Activated CD4-positive, alpha-beta T cell treated with anti-CD3 and anti-CD28 coated beads for 36 hours (primary cell): ENCODE data around the gene LZTS2. TPM values are rescaled to one million over a fixed set of nuclear protein-coding genes. Genes with fewer than 3 reads are reported as not detected.

Experiments
- ATAC-seq: fragments of 200-7000 bp; cut with Tn5 transposase; one replicate; pipeline ENCODE4 v1.10.0; 2021; ENCODE audit warnings: mild to moderate bottlenecking, moderate library complexity
- CTCF ChIA-PET: fragments of 350-600 bp; sonication (Branson Sonifier 250); formaldehyde crosslinking; loops from one replicate; lab custom pipeline; 2021; ENCODE audit warnings: antibody characterized with exemption; lab: Charles Lee
- POLR2A ChIA-PET: fragments of 350-600 bp; sonication (Branson Sonifier 250); formaldehyde crosslinking; loops from one replicate; lab custom pipeline; 2021; ENCODE audit warnings: antibody characterized with exemption, inconsistent platforms; lab: Charles Lee
- DNase-seq: peaks from one replicate; pipeline ENCODE4 v3.0.0-alpha.2; 2020
- H3K27ac Mint-ChIP-seq: one replicate; pipeline ENCODE4 v1.8.0; 2021; ENCODE audit warnings: mixed read lengths
- H3K27me3 Mint-ChIP-seq: one replicate; pipeline ENCODE4 v1.8.0; 2021; ENCODE audit warnings: mixed read lengths
- H3K36me3 Mint-ChIP-seq: one replicate; pipeline ENCODE4 v1.8.0; 2021; ENCODE audit warnings: low read depth, mixed read lengths
- H3K4me1 Mint-ChIP-seq: one replicate; pipeline ENCODE4 v1.8.0; 2021; ENCODE audit warnings: mixed read lengths
- H3K4me3 Mint-ChIP-seq: one replicate; pipeline ENCODE4 v1.8.0; 2021; ENCODE audit warnings: mild to moderate bottlenecking, moderate library complexity, mixed read lengths
- H3K9me3 Mint-ChIP-seq: one replicate; pipeline ENCODE4 v1.8.0; 2021; ENCODE audit warnings: low read depth, mixed read lengths
- intact Hi-C, 2 experiments: fragments of 100-400 bp; cut with DNase I in 1 of 2; cut with micrococcal nuclease in 1 of 2; formaldehyde crosslinking; loops; one replicate each; pipeline versions ENCODE4 v1.14.2 to v1.15.1; 2022 to 2024; cut with DNase I, micrococcal nuclease
- microRNA-seq: library from miRNA; unstranded; fragments of <30 nt; microRNA quantifications from one replicate; pipeline ENCODE4 v1.2.0, GENCODE V29; 2021; ENCODE audit warnings: borderline replicate concordance
- total RNA-seq, 2 experiments: library from RNA; stranded (reverse); gene quantifications; one replicate each; pipeline ENCODE4 v1.2.3, GENCODE V29; 2021

LZTS2 gene
- total RNA-seq, 2 experiments from 2014 or later = 14.8 to 15.7 TPM

DNA sequence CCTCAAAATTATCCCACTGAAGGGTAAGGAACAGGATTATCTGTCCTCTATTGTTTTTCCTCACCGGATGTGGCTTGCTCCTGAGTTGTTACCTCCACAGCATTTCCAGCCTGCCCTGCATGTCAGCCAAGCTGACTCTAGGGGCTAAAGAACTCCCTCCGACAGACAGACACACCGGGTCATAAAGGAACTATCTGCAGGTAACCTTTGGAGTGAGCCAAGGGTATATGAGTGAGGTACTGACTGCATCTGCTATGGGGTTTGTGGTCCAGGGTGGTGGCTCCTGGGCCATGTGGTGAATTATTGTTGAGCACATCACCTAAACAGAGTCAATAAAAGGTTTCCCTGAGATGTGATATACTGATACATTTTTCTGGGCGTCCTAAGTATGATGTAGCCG, 55.3 kb downstream of the LZTS2 start:
- intact Hi-C loops = no loop called here
- CTCF ChIA-PET = interaction anchor here (0.7 to 25.2 kb wide), 4 partner anchors 6 to 87 kb away, joined by 3 to 526 read pairs (median 268); partner anchors contain the start of genes KAZALD1, PDZD7 and SFXN3
- no peak for ATAC-seq

GRCh38 chr10:101055411-101055810, 55.8 kb downstream of the LZTS2 start:
- POLR2A ChIA-PET = interaction anchor here (0.6 kb wide), 1 partner anchor 43 kb away, joined by 6 read pairs; no protein-coding TSS in a partner anchor

More for the DNA sequence above, 55.3 kb downstream of the LZTS2 start:
- H3K27me3 Mint-ChIP-seq = peaks cover 10% of the 10 kb centered on the region
- no peaks in the 10 kb centered on the region for H3K9me3 Mint-ChIP-seq
- H3K4me3 Mint-ChIP-seq = no peak overlapping the region
- H3K27ac Mint-ChIP-seq = no peak overlapping the region
- DNase-seq = no peak
- POLR2A ChIA-PET = no interaction called here
- H3K4me1 Mint-ChIP-seq = peaks cover 13% of the 10 kb centered on the region
- peaks cover 9% of the 10 kb centered on the region for H3K36me3 Mint-ChIP-seq

GRCh38 chr10:101056365-101057151, 57.0 kb downstream of the LZTS2 start:
- ChIA-PET CTCF (interaction anchor here (0.7 to 22.9 kb wide), 4 partner anchors 14 to 86 kb away, joined by 3 to 526 read pairs (median 6); partner anchors contain the start of genes PDZD7 and SFXN3), POLR2A (no interaction called here)
- intact Hi-C loops = no loop called here
- ATAC-seq (no peak), DNase-seq (no peak)
- peaks cover 9% of the 10 kb centered on the region for H3K4me1 Mint-ChIP-seq
- H3K27me3 Mint-ChIP-seq = no peaks in the 10 kb centered on the region
- H3K9me3 Mint-ChIP-seq = no peaks in the 10 kb centered on the region
- no peak overlapping the region for H3K27ac Mint-ChIP-seq
- peaks cover 9% of the 10 kb centered on the region for H3K36me3 Mint-ChIP-seq
- no peak overlapping the region for H3K4me3 Mint-ChIP-seq

More at GRCh38 chr10:101055411-101055810, 55.8 kb downstream of the LZTS2 start:
- Mint-ChIP-seq H3K36me3 (peaks cover 9% of the 10 kb centered on the region), H3K27ac (no peak overlapping the region), H3K4me3 (no peak overlapping the region), H3K4me1 (peaks cover 12% of the 10 kb centered on the region), H3K9me3 (no peaks in the 10 kb centered on the region), H3K27me3 (peaks cover 7% of the 10 kb centered on the region)
- DNase-seq (no peak), ATAC-seq (no peak)
- intact Hi-C loops = no loop called here
- CTCF ChIA-PET = interaction anchor here (0.6 to 22.9 kb wide), 4 partner anchors 13 to 376 kb away, joined by 3 to 526 read pairs (median 6); partner anchors contain the start of genes PDZD7 and SFXN3

Small RNAs within 50 kb of the gene (microRNA-seq; reads per million reads assigned to microRNA genes)
- not detected for gene MIR608

Other genes starting within 250 kb of the LZTS2 start
- gene SLF2, start 86.8 kb upstream of the LZTS2 start, total RNA-seq = 10 to 100 TPM; 30.9 to 34.3 TPM
- under 1 TPM; 0.62 to 0.84 TPM for gene SEMA4G, start 30.3 kb upstream of the LZTS2 start, total RNA-seq
- gene MRPL43, start 12.3 kb upstream of the LZTS2 start, total RNA-seq = 10 to 100 TPM; 53.4 to 62.6 TPM
- gene TWNK, start 12.3 kb upstream of the LZTS2 start, total RNA-seq = 10 to 100 TPM; 13.8 to 17.9 TPM
- under 1 TPM; 0.28 to 0.32 TPM for gene PDZD7, start 31.3 kb downstream of the LZTS2 start, total RNA-seq
- gene SFXN3, start 31.4 kb downstream of the LZTS2 start, total RNA-seq = 10 to 100 TPM; 30.0 to 37.7 TPM
- gene KAZALD1, start 62.2 kb downstream of the LZTS2 start, total RNA-seq = under 1 TPM; 0.47 to 0.57 TPM
- not detected for gene TLX1, start 131.5 kb downstream of the LZTS2 start, total RNA-seq
- not detected for gene LBX1, start 229.7 kb downstream of the LZTS2 start, total RNA-seq